ENCODE data around the gene NOTUM. TPM values are rescaled to one million over a fixed set of nuclear protein-coding genes. Genes with fewer than 3 reads are reported as not detected.

Gene NOTUM
- total and polyA plus RNA-seq, 2 experiments from 2014 or later, result 0.29 to 1.6 TPM

GRCh38 chr17:81915331-81915730 lies 45.7 kb downstream of the NOTUM start:
- Histone ChIP-seq H3F3A (replicated peaks; ENCODE audit: low read depth) (peaks cover 46% of the 10 kb centered on the region), H3K4me3 (no peak overlapping the region), H3K4me2 (no peak overlapping the region), H3K27ac (ENCODE audit: low read depth) (no peak overlapping the region), H3K4me1 (ENCODE audit: insufficient read depth) (peaks cover 12% of the 10 kb centered on the region), H3K9me2 (ENCODE audit: insufficient read depth) (no peaks in the 10 kb centered on the region), H3K79me2 (replicated peaks; ENCODE audit: insufficient read depth) (peaks cover 26% of the 10 kb centered on the region), H3K27me3 (ENCODE audit: insufficient read depth) (no peaks in the 10 kb centered on the region), H3K36me3 (ENCODE audit: insufficient read depth) (no peaks in the 10 kb centered on the region), H2AFZ (no peak overlapping the region), H4K20me1 (replicated peaks; ENCODE audit: insufficient read depth) (peaks cover 2% of the 10 kb centered on the region; the same call in 1 of the 2 replicates)
- Mint-ChIP-seq H3K27me3 (ENCODE audit: insufficient read depth, low read depth, poor library complexity) (peaks cover 30% of the 10 kb centered on the region), H3K4me3 (no peak overlapping the region), H3K9me3 (no peaks in the 10 kb centered on the region; the same call in 2 of the 3 replicates), H3K27ac (peak overlapping the region; percentile 58; the same call in 1 of the 2 replicates), H3K36me3 (ENCODE audit: low read depth) (peaks cover 53% of the 10 kb centered on the region), H3K4me1 (peaks cover 18% of the 10 kb centered on the region)
- TF ChIP-seq CREB1 (CRISPR knock-in tag; IDR thresholded peaks at IDR 0.05; ENCODE audit: low read depth), result no peak
- no peak for TF ChIP-seq STAT1 (IDR thresholded peaks at IDR 0.05; ENCODE audit: unreplicated experiment)
- TF ChIP-seq JUNB (IDR thresholded peaks at IDR 0.05; ENCODE audit: unreplicated experiment), result no peak
- no peak for TF ChIP-seq EZH2 (IDR thresholded peaks at IDR 0.05; ENCODE audit: low read depth, unreplicated experiment)
- no peak for TF ChIP-seq ZNF331 (CRISPR knock-in tag; IDR thresholded peaks at IDR 0.05; ENCODE audit: low read depth)
- no peak for TF ChIP-seq NANOG (IDR thresholded peaks at IDR 0.05; ENCODE audit: borderline replicate concordance)
- no peak for TF ChIP-seq ZNF462 (CRISPR knock-in tag; IDR thresholded peaks at IDR 0.05)
- TF ChIP-seq, protein P1, sequence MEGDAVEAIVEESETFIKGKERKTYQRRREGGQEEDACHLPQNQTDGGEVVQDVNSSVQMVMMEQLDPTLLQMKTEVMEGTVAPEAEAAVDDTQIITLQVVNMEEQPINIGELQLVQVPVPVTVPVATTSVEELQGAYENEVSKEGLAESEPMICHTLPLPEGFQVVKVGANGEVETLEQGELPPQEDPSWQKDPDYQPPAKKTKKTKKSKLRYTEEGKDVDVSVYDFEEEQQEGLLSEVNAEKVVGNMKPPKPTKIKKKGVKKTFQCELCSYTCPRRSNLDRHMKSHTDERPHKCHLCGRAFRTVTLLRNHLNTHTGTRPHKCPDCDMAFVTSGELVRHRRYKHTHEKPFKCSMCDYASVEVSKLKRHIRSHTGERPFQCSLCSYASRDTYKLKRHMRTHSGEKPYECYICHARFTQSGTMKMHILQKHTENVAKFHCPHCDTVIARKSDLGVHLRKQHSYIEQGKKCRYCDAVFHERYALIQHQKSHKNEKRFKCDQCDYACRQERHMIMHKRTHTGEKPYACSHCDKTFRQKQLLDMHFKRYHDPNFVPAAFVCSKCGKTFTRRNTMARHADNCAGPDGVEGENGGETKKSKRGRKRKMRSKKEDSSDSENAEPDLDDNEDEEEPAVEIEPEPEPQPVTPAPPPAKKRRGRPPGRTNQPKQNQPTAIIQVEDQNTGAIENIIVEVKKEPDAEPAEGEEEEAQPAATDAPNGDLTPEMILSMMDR (conservative IDR thresholded peaks at IDR 0.05; ENCODE audit: low read depth in 2 of 2), result no peak
- TF ChIP-seq ZNF114 (CRISPR knock-in tag; IDR thresholded peaks at IDR 0.05), result no peak
- no peak for TF ChIP-seq EZH2phosphoT487 (IDR thresholded peaks at IDR 0.05; ENCODE audit: unreplicated experiment)
- TF ChIP-seq POLR2AphosphoS5 (IDR thresholded peaks at IDR 0.05; ENCODE audit: low read depth), result no peak
- no peak for TF ChIP-seq ETS1 (IDR thresholded peaks at IDR 0.05)
- TF ChIP-seq, protein P2, sequence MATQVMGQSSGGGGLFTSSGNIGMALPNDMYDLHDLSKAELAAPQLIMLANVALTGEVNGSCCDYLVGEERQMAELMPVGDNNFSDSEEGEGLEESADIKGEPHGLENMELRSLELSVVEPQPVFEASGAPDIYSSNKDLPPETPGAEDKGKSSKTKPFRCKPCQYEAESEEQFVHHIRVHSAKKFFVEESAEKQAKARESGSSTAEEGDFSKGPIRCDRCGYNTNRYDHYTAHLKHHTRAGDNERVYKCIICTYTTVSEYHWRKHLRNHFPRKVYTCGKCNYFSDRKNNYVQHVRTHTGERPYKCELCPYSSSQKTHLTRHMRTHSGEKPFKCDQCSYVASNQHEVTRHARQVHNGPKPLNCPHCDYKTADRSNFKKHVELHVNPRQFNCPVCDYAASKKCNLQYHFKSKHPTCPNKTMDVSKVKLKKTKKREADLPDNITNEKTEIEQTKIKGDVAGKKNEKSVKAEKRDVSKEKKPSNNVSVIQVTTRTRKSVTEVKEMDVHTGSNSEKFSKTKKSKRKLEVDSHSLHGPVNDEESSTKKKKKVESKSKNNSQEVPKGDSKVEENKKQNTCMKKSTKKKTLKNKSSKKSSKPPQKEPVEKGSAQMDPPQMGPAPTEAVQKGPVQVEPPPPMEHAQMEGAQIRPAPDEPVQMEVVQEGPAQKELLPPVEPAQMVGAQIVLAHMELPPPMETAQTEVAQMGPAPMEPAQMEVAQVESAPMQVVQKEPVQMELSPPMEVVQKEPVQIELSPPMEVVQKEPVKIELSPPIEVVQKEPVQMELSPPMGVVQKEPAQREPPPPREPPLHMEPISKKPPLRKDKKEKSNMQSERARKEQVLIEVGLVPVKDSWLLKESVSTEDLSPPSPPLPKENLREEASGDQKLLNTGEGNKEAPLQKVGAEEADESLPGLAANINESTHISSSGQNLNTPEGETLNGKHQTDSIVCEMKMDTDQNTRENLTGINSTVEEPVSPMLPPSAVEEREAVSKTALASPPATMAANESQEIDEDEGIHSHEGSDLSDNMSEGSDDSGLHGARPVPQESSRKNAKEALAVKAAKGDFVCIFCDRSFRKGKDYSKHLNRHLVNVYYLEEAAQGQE (IDR thresholded peaks at IDR 0.05; ENCODE audit: unreplicated experiment), result no peak
- DNase-seq (ENCODE audit: low spot score), result no peak
- no peak for ATAC-seq

All from GM23338 (cell line).